Stimulated activated naive CD8-positive, alpha-beta T cell treated with anti-CD3 and anti-CD28 coated beads, Interleukin-15, Interleukin-2, amounts not matched to agents 100 ng/mL and 50 ng/mL, for 24 hours (primary cell): Measurements from ENCODE around the gene ZC3H18.

Source experiments
- H3K27ac Mint-ChIP-seq: one replicate; pipeline ENCODE4 v1.8.0; 2021; ENCODE audit warnings: mild to moderate bottlenecking, mixed read lengths
- H3K27me3 Mint-ChIP-seq: one replicate; pipeline ENCODE4 v1.8.0; 2021; ENCODE audit warnings: mixed read lengths
- H3K36me3 Mint-ChIP-seq: one replicate; pipeline ENCODE4 v1.8.0; 2021; ENCODE audit warnings: low read depth, mixed read lengths
- H3K4me1 Mint-ChIP-seq: one replicate; pipeline ENCODE4 v1.8.0; 2021; ENCODE audit warnings: low read depth, mixed read lengths
- H3K4me3 Mint-ChIP-seq: one replicate; pipeline ENCODE4 v1.8.0; 2021; ENCODE audit warnings: mild to moderate bottlenecking, mixed read lengths
- H3K9me3 Mint-ChIP-seq: one replicate; pipeline ENCODE4 v1.8.0; 2021; ENCODE audit warnings: mixed read lengths

ZC3H18 gene

DNA sequence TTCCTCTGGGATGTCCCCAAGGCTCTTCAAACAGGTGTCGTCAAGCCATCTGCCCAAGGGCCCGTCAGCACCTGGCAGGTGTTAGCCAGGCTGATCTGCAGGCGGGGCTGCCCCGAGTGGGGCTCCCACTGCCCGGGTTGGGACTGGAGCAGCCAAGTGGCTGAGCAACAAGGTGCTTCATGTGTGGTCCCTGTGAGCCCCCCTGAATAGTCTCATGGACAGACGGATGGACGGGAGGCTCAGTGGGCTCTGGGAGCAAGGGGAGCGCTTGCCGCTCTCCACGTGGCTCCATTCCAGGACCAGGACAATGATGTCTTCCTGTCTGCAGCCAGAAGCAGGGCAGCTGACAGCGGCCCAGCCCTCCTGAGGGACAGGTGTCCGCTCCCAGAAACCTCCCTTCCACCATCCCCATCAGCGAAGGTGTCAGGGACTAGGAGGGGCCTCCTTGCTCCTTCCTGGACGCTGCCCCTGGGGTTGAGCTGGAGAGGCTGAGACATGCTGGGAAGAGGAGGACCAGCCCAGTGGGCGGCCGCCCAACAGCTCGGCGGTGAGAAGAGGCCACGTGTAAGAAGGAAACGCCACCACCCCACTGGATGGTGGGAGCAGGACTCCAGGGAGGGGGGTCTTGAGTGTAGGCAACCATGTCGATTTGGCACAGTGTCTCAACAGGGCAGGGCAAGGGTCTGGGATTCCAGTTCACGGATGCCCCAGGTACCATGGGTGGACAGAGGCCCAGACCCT lies 106.5 kb downstream of the ZC3H18 start:
- no peak overlapping the region for H3K27ac Mint-ChIP-seq
- no peaks in the 10 kb centered on the region for H3K9me3 Mint-ChIP-seq
- H3K4me1 Mint-ChIP-seq, result peaks cover 9% of the 10 kb centered on the region
- no peaks in the 10 kb centered on the region for H3K36me3 Mint-ChIP-seq
- no peaks in the 10 kb centered on the region for H3K27me3 Mint-ChIP-seq
- H3K4me3 Mint-ChIP-seq, result no peak overlapping the region

DNA sequence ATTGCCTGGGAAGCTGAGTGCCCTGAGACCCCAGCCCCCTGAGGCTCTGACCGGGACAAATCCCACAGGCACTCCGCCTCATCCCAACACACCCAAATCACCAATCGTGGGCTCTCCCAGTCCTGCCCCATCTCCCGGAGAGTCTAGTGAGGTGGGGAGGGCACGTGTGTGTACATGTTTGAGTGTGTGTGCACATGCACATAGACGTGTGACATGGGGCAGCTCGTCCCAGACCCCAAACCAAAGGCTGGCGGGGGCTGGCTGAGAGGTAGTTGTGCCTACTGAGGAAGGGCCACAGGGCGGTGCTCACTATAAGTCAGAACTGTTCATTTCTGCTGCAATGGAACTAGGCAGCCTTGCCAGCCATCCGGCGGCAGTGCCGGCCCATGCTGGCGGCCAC lies 107.5 kb downstream of the ZC3H18 start:
- peaks cover 19% of the 10 kb centered on the region for H3K4me1 Mint-ChIP-seq
- no peaks in the 10 kb centered on the region for H3K9me3 Mint-ChIP-seq
- H3K36me3 Mint-ChIP-seq, result no peaks in the 10 kb centered on the region
- no peak overlapping the region for H3K4me3 Mint-ChIP-seq
- no peak overlapping the region for H3K27ac Mint-ChIP-seq
- no peaks in the 10 kb centered on the region for H3K27me3 Mint-ChIP-seq

DNA sequence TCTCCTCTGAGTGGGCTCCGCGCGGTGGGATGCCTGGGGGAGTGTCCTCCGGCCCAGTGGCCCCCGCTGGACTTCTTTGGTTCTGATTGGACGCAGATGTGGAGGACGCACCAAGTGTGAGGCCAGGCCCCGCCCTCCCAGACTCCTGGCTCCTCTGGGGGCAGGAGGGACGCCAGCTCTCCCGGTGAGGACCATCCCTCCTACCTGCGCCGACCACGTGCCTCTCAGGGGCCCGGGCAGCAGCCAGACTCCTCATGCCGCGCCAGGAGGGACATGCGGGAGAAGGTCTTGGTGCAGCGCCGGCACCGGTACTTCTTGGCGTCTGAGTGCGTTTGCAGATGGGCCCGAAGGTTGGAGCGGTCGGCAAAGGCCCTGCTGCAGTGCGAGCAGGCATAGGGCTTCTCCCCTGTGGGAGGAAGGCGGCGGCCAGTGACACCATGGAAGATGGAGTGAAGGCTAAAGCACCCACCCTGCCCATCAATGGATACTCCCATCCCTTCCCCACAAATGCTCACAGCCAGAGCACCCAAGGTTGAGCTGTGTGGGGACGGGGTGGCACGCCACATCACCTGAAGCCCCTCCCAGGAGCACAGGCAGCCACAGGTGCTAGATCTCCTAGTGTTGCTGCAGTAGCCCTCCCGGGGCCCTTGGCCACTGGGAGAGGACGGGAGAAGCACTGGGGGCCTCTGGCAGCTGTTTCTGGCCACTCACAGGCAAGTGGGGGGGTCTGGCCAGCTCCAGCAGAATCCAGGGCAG lies 108.2 kb downstream of the ZC3H18 start:
- no peaks in the 10 kb centered on the region for H3K27me3 Mint-ChIP-seq
- H3K4me1 Mint-ChIP-seq, result peaks cover 19% of the 10 kb centered on the region
- no peak overlapping the region for H3K27ac Mint-ChIP-seq
- H3K4me3 Mint-ChIP-seq, result no peak overlapping the region
- no peaks in the 10 kb centered on the region for H3K36me3 Mint-ChIP-seq
- H3K9me3 Mint-ChIP-seq, result no peaks in the 10 kb centered on the region

DNA sequence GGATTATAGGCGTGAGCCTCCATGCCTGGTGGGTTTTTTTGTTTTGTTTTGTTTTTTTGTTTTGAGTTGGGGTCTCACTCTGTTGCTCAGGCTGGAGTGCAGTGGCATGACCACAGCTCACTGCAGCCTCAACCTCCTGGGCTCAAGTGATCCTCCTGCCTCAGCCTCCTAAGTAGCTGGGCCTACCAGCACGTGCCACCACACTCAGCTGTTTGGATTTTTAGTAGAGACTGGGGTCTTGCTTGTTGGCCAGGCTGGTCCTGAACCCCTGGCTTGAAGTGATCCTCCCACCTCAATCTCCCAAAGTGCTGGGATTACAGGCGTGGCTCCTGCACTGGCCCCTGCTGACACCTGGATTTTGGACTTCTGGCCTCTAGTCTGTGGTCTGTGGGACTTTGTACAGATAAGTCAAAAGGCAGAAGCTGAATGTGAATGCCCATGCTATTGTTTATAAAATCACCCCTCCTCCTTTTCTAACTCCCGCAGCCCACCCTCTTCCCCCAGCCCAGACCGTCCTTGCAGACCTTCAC lies 110.4 kb downstream of the ZC3H18 start:
- peak overlapping the region; percentile 67 for H3K27ac Mint-ChIP-seq
- no peaks in the 10 kb centered on the region for H3K36me3 Mint-ChIP-seq
- no peaks in the 10 kb centered on the region for H3K27me3 Mint-ChIP-seq
- H3K4me3 Mint-ChIP-seq, result no peak overlapping the region
- no peaks in the 10 kb centered on the region for H3K9me3 Mint-ChIP-seq
- peaks cover 33% of the 10 kb centered on the region for H3K4me1 Mint-ChIP-seq

DNA sequence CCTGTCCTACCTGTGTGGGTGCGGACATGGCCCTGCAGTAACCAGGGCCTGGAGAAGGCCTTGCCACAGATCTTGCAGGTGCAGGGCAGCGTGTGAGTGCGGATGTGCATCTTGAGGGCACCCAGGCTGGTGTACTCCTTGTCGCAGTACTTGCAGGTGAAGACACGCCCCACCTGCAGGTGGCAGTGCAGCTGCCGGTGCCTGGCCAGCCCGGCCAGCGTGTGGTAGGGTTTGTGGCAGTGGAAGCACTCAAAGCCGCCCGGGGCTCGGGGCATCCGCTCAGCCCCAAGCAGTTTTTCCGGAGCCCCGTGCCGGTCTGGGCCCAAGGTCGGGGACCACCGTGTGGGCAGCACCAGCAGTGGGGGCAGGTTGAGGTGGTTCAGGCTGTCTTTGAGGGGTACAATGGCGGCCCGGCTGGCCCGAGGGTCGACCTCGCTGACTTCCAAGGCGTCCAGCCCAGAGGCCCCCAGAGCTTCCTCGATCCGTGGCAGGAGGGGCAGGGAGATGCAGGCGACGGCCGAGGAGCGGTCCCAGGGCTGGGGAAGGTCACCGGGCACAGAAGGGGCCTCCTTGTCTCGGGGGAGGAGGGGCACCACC lies 111.0 kb downstream of the ZC3H18 start:
- no peaks in the 10 kb centered on the region for H3K27me3 Mint-ChIP-seq
- no peaks in the 10 kb centered on the region for H3K9me3 Mint-ChIP-seq
- peak overlapping the region; percentile 54 for H3K4me3 Mint-ChIP-seq
- peaks cover 33% of the 10 kb centered on the region for H3K4me1 Mint-ChIP-seq
- H3K36me3 Mint-ChIP-seq, result no peaks in the 10 kb centered on the region
- H3K27ac Mint-ChIP-seq, result peak overlapping the region; percentile 89
